Calu3 (cell line): ENCODE data around the gene IGSF3. TPM values are rescaled to one million over a fixed set of nuclear protein-coding genes. Genes with fewer than 3 reads are reported as not detected.
A peak's percentile ranks its signal among the peaks of the same experiment; 100 is the strongest.

Experiments
- BruUV-seq: library from RNA; stranded (reverse); fragments of 400-500 nt; replicated peaks from 2 replicates; lab custom pipeline; 2021; lab: Mats Ljungman, UMichigan
- CTCF ChIA-PET: fragments of 300-600 bp; sonication (Branson Sonifier 250); formaldehyde crosslinking; loops from one replicate; lab custom pipeline; 2022; ENCODE audit warnings: antibody characterized with exemption; lab: Charles Lee
- DNase-seq: peaks from one replicate; pipeline ENCODE4 v3.0.0; 2022
- H3K27ac Mint-ChIP-seq: one replicate; pipeline ENCODE4 v1.8.0; 2022; ENCODE audit warnings: mixed read lengths; ENCODE audit not compliant: unreplicated experiment
- H3K27me3 Mint-ChIP-seq: one replicate; pipeline ENCODE4 v1.8.0; 2022; ENCODE audit warnings: mixed read lengths; ENCODE audit not compliant: unreplicated experiment
- H3K36me3 Mint-ChIP-seq: one replicate; pipeline ENCODE4 v1.8.0; 2022; ENCODE audit warnings: mild to moderate bottlenecking, moderate library complexity, mixed read lengths; ENCODE audit not compliant: insufficient read depth, unreplicated experiment
- H3K4me1 Mint-ChIP-seq: one replicate; pipeline ENCODE4 v1.8.0; 2022; ENCODE audit warnings: mild to moderate bottlenecking, low read depth, mixed read lengths; ENCODE audit not compliant: unreplicated experiment
- H3K4me3 Mint-ChIP-seq: one replicate; pipeline ENCODE4 v1.8.0; 2022; ENCODE audit warnings: mild to moderate bottlenecking, low read depth, moderate library complexity, mixed read lengths; ENCODE audit not compliant: unreplicated experiment
- H3K9me3 Mint-ChIP-seq: one replicate; pipeline ENCODE4 v1.8.0; 2022; ENCODE audit warnings: low read depth, mixed read lengths; ENCODE audit not compliant: unreplicated experiment
- CTCF ChIP-seq: fragments of 200-600 bp; IDR thresholded peaks from one replicate; pipeline ENCODE4 v1.8.0; 2022; ENCODE audit warnings: antibody characterized with exemption; ENCODE audit not compliant: unreplicated experiment
- intact Hi-C: fragments of 100-400 bp; cut with micrococcal nuclease; formaldehyde crosslinking; loops from one replicate; pipeline ENCODE4 v1.10.0; 2022; ENCODE audit not compliant: unreplicated experiment
- total RNA-seq: library from RNA; stranded (reverse); gene quantifications from 2 replicates; pipeline ENCODE4 v1.2.3, GENCODE V29; 2022

Gene IGSF3
- total RNA-seq, 1 experiment from 2014 or later, result 15.3 TPM

GRCh38 chr1:116537040-116537831 lies 130.3 kb downstream of the IGSF3 start:
- DNase-seq, result no peak
- Mint-ChIP-seq H3K4me1 (peaks cover 29% of the 10 kb centered on the region), H3K4me3 (no peak overlapping the region), H3K36me3 (peaks cover 23% of the 10 kb centered on the region), H3K27ac (no peak overlapping the region), H3K27me3 (no peaks in the 10 kb centered on the region), H3K9me3 (no peaks in the 10 kb centered on the region)
- TF ChIP-seq CTCF, result no peak
- intact Hi-C loops, result no loop called here
- CTCF ChIA-PET, result no interaction called here
- no TSS peak for BruUV-seq

GRCh38 chr1:116534014-116534739 lies 133.4 kb downstream of the IGSF3 start:
- peaks cover 21% of the 10 kb centered on the region for H3K36me3 Mint-ChIP-seq
- DNase-seq, result no peak
- no TSS peak for BruUV-seq
- no peak overlapping the region for H3K4me3 Mint-ChIP-seq
- H3K27ac Mint-ChIP-seq, result peak overlapping the region; percentile 5
- H3K27me3 Mint-ChIP-seq, result no peaks in the 10 kb centered on the region
- intact Hi-C loops, result no loop called here
- TF ChIP-seq CTCF, result no peak
- CTCF ChIA-PET, result no interaction called here
- no peaks in the 10 kb centered on the region for H3K9me3 Mint-ChIP-seq
- H3K4me1 Mint-ChIP-seq, result peaks cover 21% of the 10 kb centered on the region

GRCh38 chr1:116533429-116533820 lies 134.1 kb downstream of the IGSF3 start:
- H3K27ac Mint-ChIP-seq, result peak overlapping the region; percentile 5
- intact Hi-C loops, result no loop called here
- TF ChIP-seq CTCF, result no peak
- H3K4me3 Mint-ChIP-seq, result no peak overlapping the region
- no peaks in the 10 kb centered on the region for H3K27me3 Mint-ChIP-seq
- no peak for DNase-seq
- H3K9me3 Mint-ChIP-seq, result peaks cover 3% of the 10 kb centered on the region
- peaks cover 18% of the 10 kb centered on the region for H3K4me1 Mint-ChIP-seq
- CTCF ChIA-PET, result no interaction called here
- H3K36me3 Mint-ChIP-seq, result peaks cover 21% of the 10 kb centered on the region
- no TSS peak for BruUV-seq

GRCh38 chr1:116532671-116533428 lies 134.7 kb downstream of the IGSF3 start:
- CTCF ChIA-PET, result no interaction called here
- Mint-ChIP-seq H3K4me1 (peaks cover 12% of the 10 kb centered on the region), H3K36me3 (peaks cover 21% of the 10 kb centered on the region), H3K4me3 (no peak overlapping the region), H3K9me3 (peaks cover 3% of the 10 kb centered on the region), H3K27me3 (no peaks in the 10 kb centered on the region), H3K27ac (peak overlapping the region; percentile 5)
- no peak for TF ChIP-seq CTCF
- no peak for DNase-seq
- BruUV-seq, result no TSS peak
- intact Hi-C loops, result no loop called here
